Endothelial cell of umbilical vein (primary cell): Measurements from ENCODE around the gene LTBP1. TPM values are rescaled to one million over a fixed set of nuclear protein-coding genes. Genes with fewer than 3 reads are reported as not detected.

Experiments
- BruUV-seq: library from RNA; stranded (reverse); fragments of 400-500 nt; replicated peaks from 2 replicates; lab custom pipeline; 2021; lab: Mats Ljungman, UMichigan
- CTCF ChIA-PET: fragments of 300-600, 350-600 bp; sonication (Branson Sonifier 250); formaldehyde crosslinking; loops from one replicate; lab custom pipeline; 2021; ENCODE audit warnings: antibody characterized with exemption, inconsistent platforms; lab: Charles Lee
- POLR2A ChIA-PET: fragments of 300-600, 350-600 bp; sonication (Branson Sonifier 250); formaldehyde crosslinking; loops from one replicate; lab custom pipeline; 2021; ENCODE audit warnings: antibody characterized with exemption, inconsistent platforms; lab: Charles Lee
- DNase-seq: peaks from one replicate; pipeline ENCODE4 v3.0.0-alpha.2; 2011; ENCODE audit warnings: low read depth, low spot score
- FAIRE-seq: peaks from 2 replicates; lab custom pipeline; 2011; peaks lifted over from hg19 to GRCh38; lab: Jason Lieb, UNC
- H2AFZ ChIP-seq: 2 replicates; pipeline ENCODE4 v1.6.0; 2012; ENCODE audit warnings: low read depth, low read length, control low read depth, inconsistent platforms
- H3K27ac ChIP-seq: 2 replicates; pipeline ENCODE4 v1.5.1; 2011; ENCODE audit warnings: low read depth, mild to moderate bottlenecking, control low read depth, low read length, moderate library complexity; ENCODE audit not compliant: insufficient read depth
- H3K27me3 ChIP-seq, 2 experiments: 2 replicates each; pipeline versions ENCODE4 v1.6.0 to v1.6.1; 2011; ENCODE audit warnings: low read length in 2 of 2, mixed read lengths in 1 of 2; ENCODE audit not compliant: control insufficient read depth in 2 of 2, insufficient read depth in 2 of 2
- H3K36me3 ChIP-seq, 2 experiments: 2 replicates in 1 of 2; 3 replicates in 1 of 2; pipeline ENCODE4 v1.5.1; 2011; ENCODE audit warnings: low read length in 2 of 2, mild to moderate bottlenecking in 1 of 2, moderate library complexity in 1 of 2; ENCODE audit not compliant: control insufficient read depth in 2 of 2, insufficient read depth in 2 of 2; ENCODE audit errors: extremely low read depth in 1 of 2
- H3K4me1 ChIP-seq: 3 replicates; pipeline ENCODE4 v1.5.1; 2011; ENCODE audit warnings: mild to moderate bottlenecking, low read length; ENCODE audit not compliant: control insufficient read depth, insufficient read depth; ENCODE audit errors: extremely low read depth
- H3K4me2 ChIP-seq: 2 replicates; pipeline ENCODE4 v1.6.1; 2011; ENCODE audit warnings: low read length, control low read depth, mixed read lengths; ENCODE audit not compliant: insufficient read depth
- H3K4me3 ChIP-seq, 3 experiments: fragments of 200-600 bp in 1 of 3; sonication (generic), shearing (Covaris generic) in 1 of 3; replicated peaks in 1 of 3; 2 replicates each; pipeline ENCODE4 v1.5.1; 2011 to 2016; ENCODE audit warnings: control low read depth in 3 of 3, low read length in 3 of 3, mild to moderate bottlenecking in 2 of 3, inconsistent platforms in 1 of 3, low read depth in 1 of 3, moderate library complexity in 1 of 3; ENCODE audit not compliant: insufficient read depth in 1 of 3
- H3K79me2 ChIP-seq: 2 replicates; pipeline ENCODE4 v1.6.0; 2012; ENCODE audit warnings: low read length, inconsistent platforms; ENCODE audit not compliant: control insufficient read depth, insufficient read depth
- H3K9ac ChIP-seq: replicated peaks from 2 replicates; pipeline ENCODE3; 2011; ENCODE audit warnings: low read length, control low read depth; ENCODE audit not compliant: insufficient read depth; ENCODE audit errors: extremely low read depth
- H3K9me1 ChIP-seq: replicated peaks from 3 replicates; pipeline ENCODE4 v1.6.0; 2011; ENCODE audit warnings: mild to moderate bottlenecking, low read length; ENCODE audit not compliant: control insufficient read depth, insufficient read depth; ENCODE audit errors: extremely low read depth
- H3K9me3 ChIP-seq: replicated peaks from 2 replicates; pipeline ENCODE4 v1.5.1; 2012; ENCODE audit warnings: low read length, inconsistent platforms; ENCODE audit not compliant: control insufficient read depth, insufficient read depth
- H4K20me1 ChIP-seq: replicated peaks from 2 replicates; pipeline ENCODE3; 2011; ENCODE audit warnings: mild to moderate bottlenecking, low read length; ENCODE audit not compliant: control insufficient read depth, insufficient read depth; ENCODE audit errors: extremely low read depth
- CTCF ChIP-seq, 2 donors: IDR thresholded peaks; 1 replicate in 1 of 2; 2 replicates in 1 of 2; pipeline ENCODE4 v1.5.1; 2011; ENCODE audit warnings: low read length in 2 of 2, mild to moderate bottlenecking in 2 of 2, moderate library complexity in 2 of 2, control low read depth in 1 of 2, inconsistent platforms in 1 of 2, low read depth in 1 of 2; ENCODE audit not compliant: insufficient read depth in 1 of 2; ENCODE audit errors: extremely low read depth in 1 of 2
- GATA2 ChIP-seq: IDR thresholded peaks from 2 replicates; pipeline ENCODE4 v1.7.0; 2011; ENCODE audit warnings: low read depth, mild to moderate bottlenecking, moderate library complexity, mixed read lengths, low read length; ENCODE audit not compliant: insufficient read length, insufficient read depth
- MYC ChIP-seq: IDR thresholded peaks from one replicate; pipeline ENCODE4 v1.6.1; 2011; ENCODE audit warnings: mild to moderate bottlenecking, low read depth, low read length
- POLR2A ChIP-seq: IDR thresholded peaks from 2 replicates; pipeline ENCODE4 v1.6.1; 2012; ENCODE audit warnings: low read depth, mild to moderate bottlenecking, control low read depth, low read length
- POLR2AphosphoS5 ChIP-seq: IDR thresholded peaks from 2 replicates; pipeline ENCODE4 v1.6.1; 2012; ENCODE audit warnings: low read depth, mild to moderate bottlenecking, control low read depth, low read length, moderate library complexity; ENCODE audit not compliant: insufficient read depth
- dilution Hi-C: fragments of 300-500 bp; cut with MboI; formaldehyde crosslinking; loops from one replicate; pipeline ENCODE4 v1.15.0; 2019; ENCODE audit warnings: low sequenced_read_pairs; ENCODE audit not compliant: extremely low pct_ligation_motif_present
- intact Hi-C: fragments of 100-400 bp; cut with micrococcal nuclease; formaldehyde crosslinking; loops from one replicate; pipeline ENCODE4 v1.10.0; 2022
- polyA plus RNA-seq, 4 experiments: library from polyadenylated mRNA; depleted of rRNA in 3 of 4; stranded (reverse) in 3 of 4; unstranded in 1 of 4; fragments of >200 nt; gene quantifications; 2 replicates each; pipeline versions ENCODE4 v1.2.1 to v1.2.3, GENCODE V29; 2011 to 2012; ENCODE audit warnings: missing spikeins in 1 of 4
- total RNA-seq: library from RNA; stranded (reverse); gene quantifications from 2 replicates; pipeline ENCODE4 v1.2.3, GENCODE V29; 2021
- TF ChIP-seq, protein P1 (sequence below): IDR thresholded peaks from 2 replicates; pipeline ENCODE4 v1.6.1; 2011; ENCODE audit not compliant: insufficient read depth, insufficient read length

The LTBP1 gene
- total and polyA plus RNA-seq, 2 donors (not counting 3 experiments of a cell fraction or from before 2014, with no cell fraction given) = 57.4 to 68.2 TPM

DNA sequence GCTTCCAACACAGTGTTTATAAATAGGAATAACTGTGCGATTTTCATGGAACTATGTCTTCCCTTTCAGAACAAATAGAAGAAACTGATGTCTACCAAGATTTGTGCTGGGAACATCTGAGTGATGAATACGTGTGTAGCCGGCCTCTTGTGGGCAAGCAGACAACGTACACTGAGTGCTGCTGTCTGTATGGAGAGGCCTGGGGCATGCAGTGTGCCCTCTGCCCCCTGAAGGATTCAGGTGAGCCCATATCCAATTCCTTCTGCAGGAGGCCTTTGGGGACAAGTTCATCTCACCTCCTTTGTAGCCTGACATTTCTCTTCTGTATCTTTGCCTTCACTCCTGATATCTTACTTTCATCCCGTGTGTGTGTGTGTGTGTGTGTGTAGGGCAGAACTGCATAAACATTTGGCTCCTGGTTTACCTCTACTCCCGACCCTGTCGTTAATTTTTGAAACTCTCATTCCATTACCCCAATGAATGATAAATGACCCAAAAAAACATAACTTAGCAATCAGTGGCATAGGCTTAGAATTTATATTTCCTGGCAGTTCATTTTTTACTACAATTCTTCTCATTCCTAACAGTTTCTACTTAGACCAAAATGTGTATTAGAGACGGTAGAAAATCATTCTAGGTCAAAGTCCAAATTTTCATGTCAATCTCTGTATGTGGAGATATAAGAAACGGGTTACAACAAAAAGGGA, 418.7 kb downstream of the LTBP1 start:
- no peaks in the 10 kb centered on the region for H3K27me3 ChIP-seq
- dilution Hi-C loops = no loop called here

More for the DNA sequence above, 418.7 kb downstream of the LTBP1 start:
- H3K79me2 ChIP-seq = no peaks in the 10 kb centered on the region
- no peak overlapping the region for H3K27ac ChIP-seq
- TF ChIP-seq POLR2A = no peak
- TF ChIP-seq CTCF (IDR thresholded peaks at IDR 0.05; ENCODE audit: extremely low read depth in 1 of 2, insufficient read depth in 1 of 2, low read depth in 1 of 2, low read length in 2 of 2) = no peak
- no peak for TF ChIP-seq POLR2AphosphoS5
- TF ChIP-seq MYC = no peak
- no peak for TF ChIP-seq GATA2
- TF ChIP-seq, protein P1, sequence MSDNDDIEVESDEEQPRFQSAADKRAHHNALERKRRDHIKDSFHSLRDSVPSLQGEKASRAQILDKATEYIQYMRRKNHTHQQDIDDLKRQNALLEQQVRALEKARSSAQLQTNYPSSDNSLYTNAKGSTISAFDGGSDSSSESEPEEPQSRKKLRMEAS = no peak
- intact Hi-C loops = no loop called here
- FAIRE-seq (no peak), DNase-seq (no peak)
- POLR2A ChIA-PET = no interaction called here
- H3K4me3 ChIP-seq = no peak overlapping the region
- BruUV-seq = no TSS peak
- H3K9me1 ChIP-seq = peaks cover 2% of the 10 kb centered on the region
- no peaks in the 10 kb centered on the region for H3K9me3 ChIP-seq
- peaks cover 3% of the 10 kb centered on the region for H3K4me1 ChIP-seq
- no peak overlapping the region for H3K9ac ChIP-seq
- CTCF ChIA-PET = no interaction called here
- H2AFZ ChIP-seq = no peak overlapping the region
- no peaks in the 10 kb centered on the region for H3K36me3 ChIP-seq
- no peak overlapping the region for H3K4me2 ChIP-seq
- H4K20me1 ChIP-seq = no peaks in the 10 kb centered on the region
